Measurements from ENCODE around the gene ZNF549.

DNA sequence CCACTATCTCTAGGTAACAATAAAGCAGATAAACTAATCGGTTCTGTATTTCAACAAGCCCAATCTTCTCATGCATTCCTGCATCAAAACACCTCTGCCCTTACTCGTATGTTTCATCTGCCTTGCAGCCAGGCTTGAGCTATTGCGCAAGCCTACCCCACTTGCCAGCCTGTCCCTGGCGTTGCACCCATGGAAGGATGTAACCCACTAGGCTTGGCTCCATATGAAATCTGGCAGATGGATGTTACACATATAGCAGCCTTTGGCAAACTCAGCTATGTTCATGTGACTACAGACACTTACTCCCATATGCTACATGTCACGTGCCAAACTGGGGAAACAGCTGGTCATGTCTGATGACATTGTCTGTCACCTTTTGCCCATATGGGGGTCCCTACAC lies 11.9 kb upstream of the ZNF549 start:
- TF ChIP-seq, protein P1, sequence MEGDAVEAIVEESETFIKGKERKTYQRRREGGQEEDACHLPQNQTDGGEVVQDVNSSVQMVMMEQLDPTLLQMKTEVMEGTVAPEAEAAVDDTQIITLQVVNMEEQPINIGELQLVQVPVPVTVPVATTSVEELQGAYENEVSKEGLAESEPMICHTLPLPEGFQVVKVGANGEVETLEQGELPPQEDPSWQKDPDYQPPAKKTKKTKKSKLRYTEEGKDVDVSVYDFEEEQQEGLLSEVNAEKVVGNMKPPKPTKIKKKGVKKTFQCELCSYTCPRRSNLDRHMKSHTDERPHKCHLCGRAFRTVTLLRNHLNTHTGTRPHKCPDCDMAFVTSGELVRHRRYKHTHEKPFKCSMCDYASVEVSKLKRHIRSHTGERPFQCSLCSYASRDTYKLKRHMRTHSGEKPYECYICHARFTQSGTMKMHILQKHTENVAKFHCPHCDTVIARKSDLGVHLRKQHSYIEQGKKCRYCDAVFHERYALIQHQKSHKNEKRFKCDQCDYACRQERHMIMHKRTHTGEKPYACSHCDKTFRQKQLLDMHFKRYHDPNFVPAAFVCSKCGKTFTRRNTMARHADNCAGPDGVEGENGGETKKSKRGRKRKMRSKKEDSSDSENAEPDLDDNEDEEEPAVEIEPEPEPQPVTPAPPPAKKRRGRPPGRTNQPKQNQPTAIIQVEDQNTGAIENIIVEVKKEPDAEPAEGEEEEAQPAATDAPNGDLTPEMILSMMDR (IDR thresholded peaks at IDR 0.05), result no peak
- TF ChIP-seq POLR2A (IDR thresholded peaks at IDR 0.05), result no peak
